ENCODE results near the gene LAG3.

Gene LAG3

DNA sequence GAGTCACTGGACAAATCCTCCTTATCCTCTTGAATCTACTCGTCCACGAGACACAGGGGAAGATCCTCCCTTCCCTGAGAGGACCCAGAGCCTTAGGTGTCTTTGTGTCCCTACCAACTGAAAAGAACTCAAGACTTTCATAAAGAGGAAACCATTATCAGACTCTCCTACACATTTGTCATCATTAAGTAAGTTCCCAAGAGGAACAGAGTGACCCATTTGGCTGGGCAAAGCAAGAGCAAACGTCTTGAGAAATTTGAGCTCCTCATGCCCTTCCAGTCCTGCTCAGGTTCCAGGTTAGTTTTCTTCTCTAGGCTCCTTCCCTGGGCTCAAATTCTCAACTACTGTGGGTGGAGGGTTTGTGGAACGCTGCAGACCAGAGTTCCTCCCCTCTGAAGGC is 25.1 kb upstream of the LAG3 start:
- H3K4me3 ChIP-seq (ENCODE audit: low read depth, low read length), result no peak overlapping the region
- TF ChIP-seq, protein P1, sequence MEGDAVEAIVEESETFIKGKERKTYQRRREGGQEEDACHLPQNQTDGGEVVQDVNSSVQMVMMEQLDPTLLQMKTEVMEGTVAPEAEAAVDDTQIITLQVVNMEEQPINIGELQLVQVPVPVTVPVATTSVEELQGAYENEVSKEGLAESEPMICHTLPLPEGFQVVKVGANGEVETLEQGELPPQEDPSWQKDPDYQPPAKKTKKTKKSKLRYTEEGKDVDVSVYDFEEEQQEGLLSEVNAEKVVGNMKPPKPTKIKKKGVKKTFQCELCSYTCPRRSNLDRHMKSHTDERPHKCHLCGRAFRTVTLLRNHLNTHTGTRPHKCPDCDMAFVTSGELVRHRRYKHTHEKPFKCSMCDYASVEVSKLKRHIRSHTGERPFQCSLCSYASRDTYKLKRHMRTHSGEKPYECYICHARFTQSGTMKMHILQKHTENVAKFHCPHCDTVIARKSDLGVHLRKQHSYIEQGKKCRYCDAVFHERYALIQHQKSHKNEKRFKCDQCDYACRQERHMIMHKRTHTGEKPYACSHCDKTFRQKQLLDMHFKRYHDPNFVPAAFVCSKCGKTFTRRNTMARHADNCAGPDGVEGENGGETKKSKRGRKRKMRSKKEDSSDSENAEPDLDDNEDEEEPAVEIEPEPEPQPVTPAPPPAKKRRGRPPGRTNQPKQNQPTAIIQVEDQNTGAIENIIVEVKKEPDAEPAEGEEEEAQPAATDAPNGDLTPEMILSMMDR (conservative IDR thresholded peaks at IDR 0.05; ENCODE audit: low read depth, low read length), result no peak
- DNase-seq (ENCODE audit: low read depth), result no peak

DNA sequence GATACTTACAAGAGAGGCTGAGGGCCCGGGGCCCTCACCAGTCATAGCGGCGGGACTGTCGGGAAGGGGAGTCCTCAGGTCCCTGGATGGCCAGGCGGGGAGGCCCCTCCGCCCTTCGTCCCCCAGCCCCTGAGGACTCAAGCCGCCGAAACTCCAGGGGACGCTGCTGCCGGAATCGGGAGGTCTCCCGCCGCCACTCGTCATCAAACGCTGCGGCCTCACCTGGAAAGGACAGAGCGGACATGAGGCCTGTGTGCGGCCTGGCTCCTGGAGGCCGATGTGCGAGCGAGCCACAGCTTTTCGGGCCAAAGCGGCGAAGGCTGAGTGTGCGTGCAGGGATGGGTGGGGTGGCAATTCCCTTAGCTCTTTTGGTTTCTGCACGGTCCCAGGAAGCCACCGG is 23.6 kb upstream of the LAG3 start:
- H3K4me3 ChIP-seq (ENCODE audit: low read depth, low read length), result no peak overlapping the region

DNA sequence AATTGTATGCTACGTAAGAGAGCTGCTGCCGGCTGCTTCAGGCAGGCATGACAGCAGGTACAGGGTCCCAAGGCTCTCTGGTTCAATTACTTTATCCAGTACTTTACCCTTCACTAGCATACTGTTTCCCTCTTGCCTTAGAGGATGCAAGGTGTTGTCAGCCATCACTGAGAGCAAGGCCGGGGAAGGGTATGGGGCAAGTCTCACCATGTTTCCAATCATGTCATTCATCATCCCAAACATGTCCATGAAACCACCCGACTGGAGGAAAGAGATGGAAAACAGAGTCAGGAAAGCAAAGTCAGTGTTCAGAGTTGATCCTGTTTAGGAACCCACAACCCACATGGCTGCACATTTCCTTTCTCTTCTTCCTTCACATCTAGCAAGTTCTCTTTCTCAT is 21.8 kb upstream of the LAG3 start:
- H3K4me3 ChIP-seq (ENCODE audit: low read depth, low read length), result no peak overlapping the region
- TF ChIP-seq, protein P1 (conservative IDR thresholded peaks at IDR 0.05; ENCODE audit: low read depth, low read length), result no peak
- DNase-seq (ENCODE audit: low read depth), result no peak

More for the DNA sequence above, 23.6 kb upstream of the LAG3 start:
- DNase-seq (ENCODE audit: low read depth), result no peak
- TF ChIP-seq, protein P1 (conservative IDR thresholded peaks at IDR 0.05; ENCODE audit: low read depth, low read length), result no peak

DNA sequence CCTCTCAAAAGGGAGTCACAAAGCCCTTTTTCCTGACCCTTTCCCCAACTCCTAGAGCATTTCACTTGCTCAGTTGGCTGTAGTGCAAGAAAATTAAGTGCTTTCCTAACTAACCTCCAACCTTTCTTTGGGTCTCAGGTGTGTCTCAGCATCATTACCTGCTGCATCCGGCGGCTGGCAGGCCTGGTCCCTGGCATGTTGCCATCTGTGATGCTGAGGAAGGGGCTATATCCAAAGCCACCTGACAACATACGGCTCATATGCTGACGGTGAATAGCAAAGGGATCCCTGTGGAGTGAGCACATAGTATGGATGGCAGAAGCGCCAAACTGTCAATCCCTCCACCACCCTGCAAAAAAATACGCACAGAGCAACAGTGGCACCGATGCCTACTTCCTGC is 20.6 kb upstream of the LAG3 start:
- TF ChIP-seq, protein P1 (conservative IDR thresholded peaks at IDR 0.05; ENCODE audit: low read depth, low read length), result no peak
- no peak for DNase-seq (ENCODE audit: low read depth)
- H3K4me3 ChIP-seq (ENCODE audit: low read depth, low read length), result peak overlapping the region; percentile 97

DNA sequence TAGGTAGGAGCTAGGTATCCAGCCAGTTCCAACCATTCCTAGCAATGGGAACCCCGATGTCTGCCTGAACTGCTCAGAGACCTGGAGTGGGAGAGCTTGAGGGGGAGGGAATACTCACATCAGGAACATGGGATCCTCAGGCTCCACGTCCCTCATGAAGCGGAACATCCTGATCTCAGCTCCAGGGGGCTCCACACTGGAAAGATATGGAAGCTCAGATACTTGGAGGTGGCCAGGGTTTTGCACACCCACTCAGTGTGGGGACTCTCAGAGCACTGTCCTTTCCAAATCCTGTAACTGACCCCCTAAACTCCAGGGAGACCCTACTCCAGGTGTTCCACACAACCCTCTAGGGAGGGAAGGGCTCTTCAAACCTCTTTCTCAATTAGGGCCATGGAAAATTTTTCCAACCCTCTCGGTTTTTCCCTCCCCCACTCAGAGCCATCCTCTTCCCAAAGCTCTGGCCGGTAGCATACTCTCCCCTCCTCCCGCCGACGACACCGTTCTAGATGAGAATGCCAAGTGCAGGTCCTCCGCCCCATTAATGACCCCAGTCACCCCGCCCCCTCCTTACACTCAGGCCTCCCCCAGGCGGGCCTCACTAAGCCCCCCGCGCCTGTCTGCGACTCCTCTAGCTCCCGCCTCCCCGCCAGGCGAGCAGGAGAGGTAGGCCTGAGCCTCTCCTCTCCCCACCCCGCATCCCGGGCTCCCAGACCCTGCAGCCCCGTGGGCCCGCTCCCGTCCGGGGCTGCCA is 20.0 kb upstream of the LAG3 start:
- DNase-seq (ENCODE audit: low read depth), result peak; percentile 63
- TF ChIP-seq, protein P1 (conservative IDR thresholded peaks at IDR 0.05; ENCODE audit: low read depth, low read length), result peak; percentile 71
- peak overlapping the region; percentile 97 for H3K4me3 ChIP-seq (ENCODE audit: low read depth, low read length)

DNA sequence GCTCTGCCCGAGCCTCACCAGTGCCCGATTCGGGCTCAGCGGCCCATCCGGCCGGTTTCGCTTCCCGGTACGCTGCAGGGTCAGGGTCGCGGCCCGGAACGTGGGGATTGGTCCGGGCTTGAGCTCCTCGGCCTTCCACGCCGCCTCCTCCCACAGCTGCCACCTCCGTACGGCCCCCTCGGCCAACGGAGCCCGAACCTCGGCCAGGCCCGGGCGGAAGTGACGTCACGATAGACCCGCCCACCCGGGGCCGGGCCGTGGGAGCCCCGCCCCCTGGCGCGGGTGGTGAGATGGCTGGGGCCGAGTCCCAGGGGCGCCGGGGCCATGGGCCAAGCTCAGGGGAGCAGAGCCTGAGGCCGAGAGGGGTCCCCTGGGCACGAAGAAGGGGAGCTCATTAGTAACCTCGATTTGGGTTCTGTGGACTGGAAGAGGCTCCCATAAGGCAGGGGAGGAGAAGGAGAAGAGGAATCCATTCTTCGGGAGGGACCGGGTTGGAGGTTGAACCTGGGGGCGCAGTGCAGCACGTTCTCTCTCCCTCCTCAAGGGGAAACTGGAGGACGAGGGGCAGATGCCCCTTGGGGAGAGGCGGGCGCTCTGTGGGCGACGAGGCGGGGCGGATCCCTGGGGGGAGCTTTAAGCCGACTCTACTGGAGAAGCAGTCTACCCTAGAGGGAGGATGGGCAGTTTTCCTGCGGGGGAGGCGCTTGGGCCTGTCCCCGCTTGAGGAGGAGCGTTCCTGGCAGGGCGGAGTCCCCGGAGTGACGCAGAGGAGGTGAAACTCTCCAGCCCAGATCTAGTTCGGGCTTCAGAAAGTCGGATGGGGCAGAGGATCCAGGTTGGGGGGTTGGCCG is 19.2 kb upstream of the LAG3 start, which contains the start of gene MLF2:
Gene MLF2, minus strand, starts transcription at position 221 of the 851 bp plus-strand sequence. CDS start 807 bp downstream, outside the sequence.
- peak; percentile 100 for DNase-seq (ENCODE audit: low read depth)
- TF ChIP-seq, protein P1 (conservative IDR thresholded peaks at IDR 0.05; ENCODE audit: low read depth, low read length), result no peak
- H3K4me3 ChIP-seq (ENCODE audit: low read depth, low read length), result peak within 1 kb of the TSS; percentile 97
